ENCODE measurements around the gene WDPCP.

DNA sequence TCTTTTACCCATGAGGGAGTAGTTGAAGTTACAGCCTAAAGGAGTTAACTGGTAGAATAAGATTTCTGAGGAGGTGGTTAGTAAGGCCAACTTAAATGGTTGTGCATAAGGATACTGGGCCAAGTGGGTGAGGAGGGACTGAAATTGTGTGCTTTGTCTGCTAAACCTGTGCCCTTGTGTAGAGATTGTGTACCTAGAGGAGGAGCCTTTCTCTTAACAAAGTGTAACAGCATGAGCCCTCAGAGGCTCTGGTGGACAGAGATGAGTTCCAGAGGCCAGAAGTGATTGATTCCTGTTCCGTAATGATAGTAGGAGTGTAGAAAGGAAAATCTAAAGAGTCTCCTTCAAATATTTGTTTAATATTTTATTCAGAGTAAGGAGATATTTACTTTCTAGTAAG, 494.8 kb downstream of the WDPCP start:
- TF ChIP-seq CTCF (conservative IDR thresholded peaks at IDR 0.05 in 1 of 2, IDR thresholded peaks at IDR 0.05 in 1 of 2; ENCODE audit: extremely low read depth in 1 of 2, insufficient read depth in 1 of 2, low read depth in 1 of 2, low read length in 2 of 2) (no peak), EZH2 (IDR thresholded peaks at IDR 0.05; ENCODE audit: borderline replicate concordance, low read length) (no peak)

All from mammary epithelial cell (primary cell).